A549 (cell line): ENCODE measurements around the gene C1orf50.

Source experiments
- ATOH8 ChIP-seq: fragments of 250-450 bp; sonication (Bioruptor Pico); IDR thresholded peaks from 2 replicates; pipeline ENCODE4 v1.5.0; 2020; ENCODE audit warnings: low read depth, mild to moderate bottlenecking, moderate library complexity
- CTCF ChIP-seq: fragments of >200 bp; sonication (Bioruptor Twin); formaldehyde crosslinking; IDR thresholded peaks from 3 replicates; pipeline ENCODE4 v1.5.1; 2016
- KDM1A ChIP-seq: fragments of 200-600 bp; sonication (generic); IDR thresholded peaks from 2 replicates; pipeline ENCODE4 v1.6.1; 2016; ENCODE audit warnings: low read depth, mild to moderate bottlenecking
- MAZ ChIP-seq: fragments of 150-350 bp; IDR thresholded peaks from 2 replicates; pipeline ENCODE4 v1.6.1; 2014; ENCODE audit warnings: antibody characterized with exemption, low read depth, low read length, borderline replicate concordance
- POLR2A ChIP-seq: IDR thresholded peaks from 2 replicates; pipeline ENCODE4 v1.6.1; 2012; ENCODE audit warnings: mild to moderate bottlenecking, low read length
- RAD21 ChIP-seq, 2 experiments: fragments of >200 bp in 1 of 2; sonication (Bioruptor Twin) in 1 of 2; formaldehyde crosslinking in 1 of 2; IDR thresholded peaks in 1 of 2; conservative IDR thresholded peaks in 1 of 2; 2 replicates in 1 of 2; 3 replicates in 1 of 2; pipeline ENCODE4 v1.6.1; 2012 to 2018; ENCODE audit warnings: inconsistent platforms in 1 of 2
- SMC3 ChIP-seq: fragments of >200 bp; sonication (Bioruptor Twin); formaldehyde crosslinking; IDR thresholded peaks from 3 replicates; pipeline ENCODE4 v1.6.1; 2018; ENCODE audit warnings: inconsistent platforms
- SREBF2 ChIP-seq: fragments of 450-650 bp; IDR thresholded peaks from 2 replicates; pipeline ENCODE4 v1.6.1; 2014; ENCODE audit warnings: mild to moderate bottlenecking, moderate library complexity
- USF2 ChIP-seq: fragments of 450-650 bp; IDR thresholded peaks from 2 replicates; pipeline ENCODE4 v1.6.1; 2014; ENCODE audit warnings: antibody characterized with exemption

- no peak for TF ChIP-seq MAZ
- no peak for TF ChIP-seq CTCF
- TF ChIP-seq SREBF2, result no peak
- no peak for TF ChIP-seq USF2
- TF ChIP-seq KDM1A, result no peak
- TF ChIP-seq SMC3, result no peak
- no peak for TF ChIP-seq ATOH8 (CRISPR knock-in tag)
- no peak for TF ChIP-seq POLR2A
- TF ChIP-seq RAD21 (conservative IDR thresholded peaks at IDR 0.05 in 1 of 2, IDR thresholded peaks at IDR 0.05 in 1 of 2), result no peak
These were observed 28.9 kb upstream of the C1orf50 start for GRCh38 chr1:42737986-42738677.
